Measurements from ENCODE around the gene LAMB1.

DNA sequence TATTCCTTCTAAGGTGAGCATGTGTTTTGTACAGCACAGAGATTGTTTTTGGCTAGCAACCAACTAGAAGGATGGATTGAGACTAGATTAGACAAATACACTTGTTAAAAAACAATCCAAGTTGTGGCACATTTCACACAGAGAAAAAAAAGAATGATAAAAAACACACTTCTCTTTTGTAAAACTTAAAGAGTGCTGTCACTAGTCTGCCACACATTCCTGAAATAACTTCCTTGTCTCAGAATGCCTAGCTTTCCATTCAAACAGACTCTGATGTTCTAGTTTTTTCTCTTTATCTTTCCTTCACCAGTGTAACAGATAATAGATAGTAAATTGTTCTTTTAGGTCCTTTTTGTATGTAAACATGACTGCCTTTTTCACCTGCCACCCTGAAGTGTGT lies 100.6 kb downstream of the LAMB1 start:
- TF ChIP-seq, protein P1, sequence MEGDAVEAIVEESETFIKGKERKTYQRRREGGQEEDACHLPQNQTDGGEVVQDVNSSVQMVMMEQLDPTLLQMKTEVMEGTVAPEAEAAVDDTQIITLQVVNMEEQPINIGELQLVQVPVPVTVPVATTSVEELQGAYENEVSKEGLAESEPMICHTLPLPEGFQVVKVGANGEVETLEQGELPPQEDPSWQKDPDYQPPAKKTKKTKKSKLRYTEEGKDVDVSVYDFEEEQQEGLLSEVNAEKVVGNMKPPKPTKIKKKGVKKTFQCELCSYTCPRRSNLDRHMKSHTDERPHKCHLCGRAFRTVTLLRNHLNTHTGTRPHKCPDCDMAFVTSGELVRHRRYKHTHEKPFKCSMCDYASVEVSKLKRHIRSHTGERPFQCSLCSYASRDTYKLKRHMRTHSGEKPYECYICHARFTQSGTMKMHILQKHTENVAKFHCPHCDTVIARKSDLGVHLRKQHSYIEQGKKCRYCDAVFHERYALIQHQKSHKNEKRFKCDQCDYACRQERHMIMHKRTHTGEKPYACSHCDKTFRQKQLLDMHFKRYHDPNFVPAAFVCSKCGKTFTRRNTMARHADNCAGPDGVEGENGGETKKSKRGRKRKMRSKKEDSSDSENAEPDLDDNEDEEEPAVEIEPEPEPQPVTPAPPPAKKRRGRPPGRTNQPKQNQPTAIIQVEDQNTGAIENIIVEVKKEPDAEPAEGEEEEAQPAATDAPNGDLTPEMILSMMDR (conservative IDR thresholded peaks at IDR 0.05; ENCODE audit: low read depth, low read length) = no peak
- no peak for TF ChIP-seq EZH2 (IDR thresholded peaks at IDR 0.05; ENCODE audit: borderline replicate concordance, low read depth, low read length, poor library complexity, severe bottlenecking)
